Fibroblast of the aortic adventitia (primary cell): ENCODE data around the gene AGBL3. TPM values are rescaled to one million over a fixed set of nuclear protein-coding genes. Genes with fewer than 3 reads are reported as not detected.
"Not testable (repeated sequence)": the region's sequence is repeated elsewhere in the genome, so short reads cannot be mapped to it uniquely, and the experiment has no call there.

Source experiments
- DNase-seq: peaks from one replicate; pipeline ENCODE4 v3.0.0-alpha.2; 2010; ENCODE audit warnings: low read depth
- H3K4me3 ChIP-seq: 2 replicates; pipeline ENCODE4 v1.5.1; 2011; ENCODE audit warnings: low read depth, mild to moderate bottlenecking, control low read depth, low read length, moderate library complexity
- CTCF ChIP-seq: IDR thresholded peaks from 2 replicates; pipeline ENCODE4 v1.5.1; 2011; ENCODE audit warnings: mild to moderate bottlenecking, low read length, control low read depth, inconsistent platforms; ENCODE audit not compliant: insufficient read depth
- total RNA-seq: library from RNA; depleted of rRNA; stranded (reverse); fragments of >200 nt; gene quantifications from 2 replicates; pipeline ENCODE4 v1.2.3, GENCODE V29; 2012; ENCODE audit warnings: low replicate concordance

The AGBL3 gene
- total RNA-seq, 1 donor, result 2.9 TPM

- no peak for DNase-seq
Observed at GRCh38 chr7:134999136-134999535, 12.8 kb downstream of the AGBL3 start.

GRCh38 chr7:135001390-135002165 lies 15.3 kb downstream of the AGBL3 start:
- peak; percentile 14 for DNase-seq
- no peak for TF ChIP-seq CTCF
- no peak overlapping the region for H3K4me3 ChIP-seq

More at GRCh38 chr7:134999136-134999535, 12.8 kb downstream of the AGBL3 start:
- no peak for TF ChIP-seq CTCF
- no peak overlapping the region for H3K4me3 ChIP-seq

GRCh38 chr7:135012229-135012628 lies 25.9 kb downstream of the AGBL3 start:
- no peak for DNase-seq
- no peak overlapping the region for H3K4me3 ChIP-seq
- no peak for TF ChIP-seq CTCF

- no peak overlapping the region for H3K4me3 ChIP-seq
- DNase-seq, result no peak
- no peak for TF ChIP-seq CTCF
Observed at GRCh38 chr7:135023622-135024021, 37.3 kb downstream of the AGBL3 start.

GRCh38 chr7:135035252-135035651 lies 48.9 kb downstream of the AGBL3 start:
- no peak for DNase-seq
- H3K4me3 ChIP-seq, result no peak overlapping the region
- no peak for TF ChIP-seq CTCF

GRCh38 chr7:135067017-135067416 lies 80.7 kb downstream of the AGBL3 start:
- not testable (repeated sequence) for DNase-seq, H3K4me3 ChIP-seq

- no peak overlapping the region for H3K4me3 ChIP-seq
- TF ChIP-seq CTCF, result no peak
- DNase-seq, result no peak
Observed at GRCh38 chr7:135074096-135074495, 87.8 kb downstream of the AGBL3 start.
